HL-60 (cell line): ENCODE measurements around the gene KRT71.

ENCODE experiments used
- DNase-seq, 2 experiments: peaks; one replicate each; pipeline ENCODE4 v3.0.0-alpha.2; 2010 to 2020; ENCODE audit warnings: low read depth in 1 of 2, low spot score in 1 of 2
- H3K27ac ChIP-seq: fragments of 250-450 bp; sonication (Bioruptor Pico); replicated peaks from 2 replicates; pipeline ENCODE4 v1.5.1; 2020; ENCODE audit warnings: mild to moderate bottlenecking, moderate library complexity
- H3K27me3 ChIP-seq: fragments of 250-450 bp; sonication (Bioruptor Pico); 2 replicates; pipeline ENCODE4 v1.5.1; 2021; ENCODE audit warnings: mild to moderate bottlenecking, moderate library complexity; ENCODE audit not compliant: insufficient read depth, poor library complexity, severe bottlenecking
- H3K4me3 ChIP-seq: replicated peaks from 2 replicates; pipeline ENCODE4 v1.5.1; 2011; ENCODE audit warnings: mild to moderate bottlenecking, control low read depth, low read length; ENCODE audit not compliant: insufficient read depth
- CTCF ChIP-seq: IDR thresholded peaks from one replicate; pipeline ENCODE4 v1.5.1; 2011; ENCODE audit warnings: low read length, control low read depth, inconsistent platforms; ENCODE audit not compliant: insufficient read depth
- GABPA ChIP-seq: IDR thresholded peaks from 2 replicates; pipeline ENCODE4 v1.6.1; 2012; ENCODE audit warnings: low read depth
- POLR2AphosphoS5 ChIP-seq: IDR thresholded peaks from 2 replicates; pipeline ENCODE4 v1.6.1; 2012; ENCODE audit warnings: low read depth
- REST ChIP-seq: IDR thresholded peaks from 2 replicates; pipeline ENCODE4 v1.6.1; 2012; ENCODE audit warnings: low read depth; ENCODE audit not compliant: insufficient replicate concordance
- SPI1 ChIP-seq: IDR thresholded peaks from 2 replicates; pipeline ENCODE4 v1.6.1; 2012; ENCODE audit warnings: low read depth, mild to moderate bottlenecking, borderline replicate concordance

Gene KRT71

GRCh38 chr12:52517005-52517835, 35.7 kb downstream of the KRT71 start:
- no peak overlapping the region for H3K27ac ChIP-seq

GRCh38 chr12:52515927-52516831, 36.8 kb downstream of the KRT71 start:
- Histone ChIP-seq H3K27me3 (peaks cover 6% of the 10 kb centered on the region), H3K4me3 (no peak overlapping the region), H3K27ac (no peak overlapping the region)
- DNase-seq, result no peak
- TF ChIP-seq POLR2AphosphoS5 (no peak), REST (no peak), CTCF (no peak), GABPA (no peak), SPI1 (no peak)

More at GRCh38 chr12:52517005-52517835, 35.7 kb downstream of the KRT71 start:
- TF ChIP-seq SPI1 (no peak), POLR2AphosphoS5 (no peak), CTCF (no peak), REST (no peak), GABPA (no peak)
- no peak for DNase-seq
- H3K27me3 ChIP-seq, result peaks cover 6% of the 10 kb centered on the region
- no peak overlapping the region for H3K4me3 ChIP-seq

GRCh38 chr12:52515319-52515646, 37.7 kb downstream of the KRT71 start:
- TF ChIP-seq SPI1 (no peak), POLR2AphosphoS5 (no peak), GABPA (no peak), REST (no peak)
- peaks cover 6% of the 10 kb centered on the region for H3K27me3 ChIP-seq
- no peak for DNase-seq
- no peak overlapping the region for H3K27ac ChIP-seq
- no peak overlapping the region for H3K4me3 ChIP-seq
